ENCODE results near the gene HDGF.
A peak's percentile ranks its signal among the peaks of the same experiment; 100 is the strongest.

HDGF gene

GRCh38 chr1:156751451-156751756 is at the start of gene HDGF:
TSS of gene HDGF (minus strand) at chr1:156751675. CDS start at chr1:156751429, 246 bp downstream.
- DNase-seq, result no peak

DNA sequence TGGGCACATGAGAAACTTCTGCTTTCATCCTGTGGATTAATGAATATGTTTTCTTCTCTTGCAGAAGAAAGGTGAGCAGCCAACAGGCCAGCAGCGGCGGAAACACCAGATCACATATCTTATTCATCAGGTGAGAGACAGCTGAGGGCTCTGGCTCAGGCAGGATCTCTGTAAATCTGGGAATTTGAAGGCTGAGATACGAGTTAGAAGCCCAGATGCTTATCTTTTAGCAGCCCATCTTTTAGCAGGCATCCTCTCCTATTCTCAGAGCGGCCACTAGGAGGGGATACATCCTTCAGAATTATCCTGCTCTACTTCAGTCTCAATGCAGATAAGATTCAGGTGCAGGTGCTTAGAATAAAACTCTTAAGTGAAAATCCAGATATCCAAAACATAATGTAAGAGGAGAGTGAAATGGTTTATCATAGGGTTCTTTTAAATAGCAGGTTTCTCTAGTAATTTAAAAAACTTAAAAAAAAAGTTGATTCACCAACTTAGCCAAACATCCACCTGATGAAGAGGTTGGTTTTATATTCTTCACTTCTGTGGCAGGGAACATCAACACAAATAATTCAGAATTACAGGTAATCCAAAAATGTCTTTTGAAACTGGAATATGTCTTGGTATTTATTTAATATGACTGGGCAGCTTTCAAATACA is 45.9 kb upstream of the HDGF start:
- DNase-seq, result peak; percentile 76

DNA sequence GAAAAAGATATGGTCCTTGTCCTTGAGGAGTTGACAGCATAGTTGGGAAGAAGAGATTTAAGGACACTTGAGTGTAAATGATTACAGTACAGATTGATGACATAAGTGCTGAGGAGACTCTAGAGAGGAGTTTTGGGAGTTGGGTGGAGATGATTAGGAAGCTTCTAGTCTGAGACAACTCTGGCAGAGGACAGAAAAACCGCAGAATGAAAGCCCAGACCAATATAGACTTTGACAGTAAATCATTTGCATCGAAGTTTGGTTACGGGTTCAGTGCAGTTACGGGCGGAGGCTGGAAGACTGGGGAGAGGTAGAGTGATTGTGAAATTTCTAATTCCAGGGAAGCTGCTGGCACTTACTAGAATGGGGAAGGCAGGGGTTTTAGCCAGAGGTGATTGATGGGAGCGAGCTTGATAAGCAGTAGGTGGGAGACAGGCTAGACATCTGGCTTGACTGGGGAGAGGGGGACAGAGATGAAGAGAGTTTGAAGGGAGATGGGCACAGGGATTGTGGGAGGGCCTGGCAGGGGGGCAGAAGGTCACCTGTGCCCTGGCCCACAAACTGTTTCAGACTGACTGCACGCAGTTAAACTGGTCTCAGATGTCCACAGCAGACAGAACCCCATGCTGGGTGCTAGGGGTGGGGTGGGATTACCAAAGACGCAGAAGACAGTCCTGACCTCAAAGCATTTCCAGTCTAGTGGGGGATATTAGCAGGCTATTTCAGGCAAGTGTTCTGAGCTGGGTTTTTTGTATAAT is 45.0 kb upstream of the HDGF start:
- DNase-seq, result no peak

GRCh38 chr1:156795787-156796186 is 44.3 kb upstream of the HDGF start:
- DNase-seq, result no peak

DNA sequence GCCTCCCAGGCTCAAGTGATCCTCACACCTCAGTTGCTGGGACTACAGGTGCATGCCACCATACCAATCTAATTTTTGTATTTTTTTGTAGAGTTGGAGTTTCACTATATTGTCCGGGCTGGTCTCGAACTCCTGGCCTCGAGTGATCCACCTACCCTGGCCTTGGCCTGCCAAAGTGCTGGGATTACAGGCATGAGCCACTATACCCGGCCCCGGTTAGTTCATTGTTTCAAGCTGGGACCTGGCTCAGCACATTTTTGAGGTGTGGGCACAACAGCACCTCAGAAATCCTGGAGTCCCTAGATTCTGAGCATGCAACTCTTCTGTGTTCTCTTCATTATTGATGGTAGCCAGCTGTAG is 43.9 kb upstream of the HDGF start:
- no peak for DNase-seq

- no peak for DNase-seq
These were observed 43.3 kb upstream of the HDGF start for GRCh38 chr1:156794506-156795373.

DNA sequence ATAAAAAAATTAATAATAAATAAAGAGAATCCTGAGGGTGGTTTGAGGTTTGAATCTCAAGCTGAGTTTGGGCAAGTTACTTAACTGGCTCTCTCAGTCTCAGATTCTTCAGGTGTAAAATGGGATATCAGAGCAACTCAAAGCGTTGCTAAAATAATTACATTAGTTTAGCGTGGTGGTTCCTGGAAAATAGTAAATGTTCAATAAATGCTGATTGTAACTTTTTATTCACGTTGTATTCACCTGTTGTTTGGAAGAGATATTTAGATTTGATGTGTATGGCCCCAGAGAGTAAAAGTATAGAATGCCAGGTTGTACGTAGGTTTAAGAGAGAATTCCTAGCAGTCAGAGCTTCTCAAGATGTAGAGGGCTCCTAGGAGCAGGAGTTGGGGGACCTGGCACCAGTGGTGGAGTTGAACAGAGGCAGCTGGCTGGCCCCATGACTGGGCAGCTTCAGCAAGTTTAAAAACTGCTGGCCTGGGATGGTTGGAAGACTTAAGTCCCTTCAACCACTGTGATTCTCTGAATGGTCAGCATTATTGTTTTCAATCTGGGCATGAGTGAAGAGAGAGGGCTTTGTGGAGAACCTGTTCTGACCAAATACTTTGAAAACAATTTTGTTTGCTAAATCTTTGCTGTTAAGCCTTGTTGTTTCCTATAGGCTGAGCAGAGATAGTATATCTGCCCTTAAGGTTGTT is 38.3 kb upstream of the HDGF start:
- no peak for DNase-seq

GRCh38 chr1:156788136-156788535 is 36.7 kb upstream of the HDGF start:
- DNase-seq, result no peak

GRCh38 chr1:156786640-156787039 is 35.2 kb upstream of the HDGF start:
- no peak for DNase-seq

GRCh38 chr1:156785458-156785857 is 34.0 kb upstream of the HDGF start:
- DNase-seq, result no peak

- DNase-seq, result no peak
These were observed 30.2 kb upstream of the HDGF start for GRCh38 chr1:156781585-156782186.

GRCh38 chr1:156777573-156777972 is 26.1 kb upstream of the HDGF start:
- DNase-seq, result no peak

DNA sequence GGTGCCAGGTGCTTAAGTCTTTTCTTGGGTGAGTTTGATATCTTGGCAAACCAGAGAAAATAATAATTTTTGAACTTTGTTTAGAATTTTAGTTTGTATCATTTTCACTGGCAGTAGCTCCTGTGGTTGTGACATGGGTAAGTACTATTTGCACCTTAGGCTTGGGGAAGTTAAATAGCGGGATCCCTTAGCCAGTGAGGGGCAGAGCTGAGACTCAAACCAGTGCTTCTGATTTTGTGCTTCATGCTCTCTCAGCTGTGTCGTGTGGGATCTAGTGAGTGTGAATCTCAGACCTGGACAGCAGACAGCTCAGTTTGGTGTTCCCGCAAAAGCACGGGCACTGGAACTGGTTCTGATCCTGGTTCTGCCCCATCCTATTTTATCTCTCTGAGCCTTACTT is 25.5 kb upstream of the HDGF start:
- DNase-seq, result no peak

DNA sequence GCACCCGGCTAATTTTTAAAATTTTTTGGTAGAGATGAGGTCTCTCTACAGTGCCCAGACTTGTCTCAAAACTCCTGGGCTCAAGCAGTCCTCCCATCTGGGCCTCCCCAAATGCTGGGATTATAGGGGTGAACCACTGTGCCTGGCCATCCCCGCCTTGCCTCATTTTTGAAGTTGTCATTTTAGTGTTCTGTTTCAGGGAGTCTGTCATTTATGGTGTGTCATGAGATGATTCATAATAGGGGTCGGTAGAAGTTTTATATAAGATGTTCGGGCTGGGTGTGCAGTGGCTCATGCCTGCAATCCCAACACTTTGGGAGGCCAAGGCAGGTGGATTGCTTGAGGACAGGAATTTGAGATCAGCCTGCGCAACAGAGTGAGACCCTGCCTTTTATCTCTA is 24.3 kb upstream of the HDGF start:
- no peak for DNase-seq

DNA sequence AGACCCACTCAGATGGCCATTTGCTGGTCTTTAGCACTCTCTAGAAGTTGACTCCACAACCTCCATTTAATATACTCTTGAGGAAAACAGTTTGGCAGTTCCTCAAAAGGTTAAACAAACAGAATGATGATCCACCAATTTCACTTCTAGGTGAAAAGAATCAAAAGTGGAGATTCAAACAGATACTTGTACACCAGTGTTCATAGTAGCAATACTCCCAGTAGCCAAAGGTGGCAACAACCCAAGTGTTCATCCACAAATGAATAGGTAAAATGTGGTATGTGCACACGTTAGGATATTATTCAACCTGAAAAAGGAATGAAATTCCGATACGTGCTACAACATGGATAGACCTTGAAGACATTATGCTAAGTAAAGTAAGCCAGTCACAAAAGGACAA is 22.1 kb upstream of the HDGF start:
- no peak for DNase-seq

DNA sequence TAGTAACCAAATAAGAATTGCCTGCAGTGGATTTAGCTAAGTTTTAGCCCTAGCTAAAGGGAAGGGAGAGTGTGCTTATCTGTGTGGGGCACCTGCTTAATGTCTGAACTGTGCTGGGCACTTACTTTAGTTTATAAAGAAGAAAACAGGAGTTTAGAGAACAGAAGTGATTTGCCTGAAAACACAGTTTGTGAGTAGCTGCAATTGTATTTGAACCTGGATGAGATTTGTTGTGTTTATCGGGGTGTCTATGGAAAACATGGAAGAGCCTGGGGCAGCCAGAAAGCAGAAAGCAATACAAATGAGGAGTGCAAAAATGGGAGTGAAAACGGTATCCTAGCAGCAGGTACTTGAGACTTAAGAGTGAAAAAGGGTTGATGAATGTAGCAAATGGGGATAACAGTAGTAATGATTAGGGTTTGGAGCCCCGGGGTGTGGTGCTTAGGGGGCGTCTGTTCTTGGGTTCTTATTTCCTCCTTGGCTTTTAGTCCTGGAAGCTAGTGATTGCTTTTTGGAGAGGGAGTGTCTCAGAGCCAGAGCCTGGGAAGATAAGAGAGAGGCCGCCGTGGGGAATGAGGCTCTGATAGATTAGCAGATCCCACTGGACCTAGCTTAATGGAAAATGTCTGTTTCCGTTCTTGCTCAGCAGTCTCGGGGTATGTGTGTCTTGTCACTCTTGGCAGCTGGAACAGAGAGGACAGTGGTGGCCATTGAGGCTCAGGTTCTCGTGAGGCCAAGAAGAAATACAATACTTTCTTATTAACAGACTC is 21.4 kb upstream of the HDGF start:
- DNase-seq, result peak; percentile 16

- DNase-seq, result no peak
These were observed 20.7 kb upstream of the HDGF start for GRCh38 chr1:156772222-156772621.

DNA sequence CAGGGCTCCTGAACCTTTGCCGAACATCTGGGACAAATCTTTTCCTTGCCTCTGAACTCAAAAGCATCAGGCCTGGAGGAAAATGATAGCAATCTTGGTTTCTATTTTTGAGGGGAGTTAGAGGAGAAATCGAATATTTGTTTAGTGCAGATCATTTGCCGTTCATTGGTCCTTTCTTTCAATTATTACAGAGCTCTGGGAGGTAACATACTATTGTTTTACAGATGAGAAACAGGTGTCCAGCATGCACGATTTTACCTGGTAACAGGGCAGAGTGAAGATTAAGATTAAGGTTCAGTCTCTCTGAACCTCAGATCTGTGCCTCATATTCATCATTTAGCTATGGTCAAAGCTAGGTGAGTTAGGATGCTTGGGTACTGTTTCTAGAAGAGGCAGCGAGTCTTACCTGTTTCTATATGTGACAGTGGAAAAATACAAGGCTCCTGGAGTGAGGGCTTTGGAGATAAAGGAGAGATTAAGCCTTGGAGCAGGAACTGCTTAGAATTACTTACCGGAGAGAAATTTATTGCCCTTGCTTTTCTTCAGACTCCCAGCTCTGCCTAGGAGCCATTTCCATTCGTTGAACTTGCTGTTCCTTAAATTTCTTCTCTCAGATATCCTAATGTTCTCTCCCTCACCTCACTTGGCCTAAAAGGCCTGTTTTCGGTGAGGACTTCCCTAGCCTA is 17.3 kb upstream of the HDGF start:
- DNase-seq, result no peak

- DNase-seq, result no peak
These were observed 16.6 kb upstream of the HDGF start for GRCh38 chr1:156767879-156768604.

GRCh38 chr1:156767101-156767878 is 15.8 kb upstream of the HDGF start, which contains the start of gene PRCC:
TSS of gene PRCC (plus strand) at chr1:156767535. CDS start at chr1:156767772, 237 bp downstream.
- DNase-seq, result peak; percentile 99

All from DMS79 treated with DMSO at 0.1 percent for 48 hours (cell line).